ENCODE results near the gene ODR4. TPM values are rescaled to one million over a fixed set of nuclear protein-coding genes. Genes with fewer than 3 reads are reported as not detected.

The ODR4 gene
- polyA plus RNA-seq, 1 donor from 2014 or later: 32.6 TPM

- Histone ChIP-seq H3K9me2 (ENCODE audit: insufficient read depth, low read length) (no peaks in the 10 kb centered on the region), H3F3A (ENCODE audit: insufficient read depth, low read length, poor library complexity, severe bottlenecking) (no peaks in the 10 kb centered on the region), H3K4me3 (ENCODE audit: low read length) (peak overlapping the region; percentile 85), H2AFZ (ENCODE audit: low read depth, low read length) (peak overlapping the region; percentile 95), H3K27me3 (ENCODE audit: insufficient read depth, low read depth, low read length) (no peaks in the 10 kb centered on the region), H3K4me2 (ENCODE audit: low read length) (peak overlapping the region; percentile 57), H3K27ac (ENCODE audit: low read length) (peak overlapping the region; percentile 98), H3K36me3 (ENCODE audit: insufficient read depth, low read length) (no peaks in the 10 kb centered on the region), H3K9ac (ENCODE audit: low read length) (peak overlapping the region; percentile 95), H3K9me3 (ENCODE audit: low read length) (no peaks in the 10 kb centered on the region), H4K20me1 (ENCODE audit: insufficient read depth) (no peaks in the 10 kb centered on the region), H3K79me2 (replicated peaks; ENCODE audit: insufficient read depth, low read length) (peaks cover 59% of the 10 kb centered on the region)
- TF ChIP-seq CTCF (IDR thresholded peaks at IDR 0.05; ENCODE audit: poor library complexity, severe bottlenecking) (no peak), REST (IDR thresholded peaks at IDR 0.05; ENCODE audit: borderline replicate concordance) (no peak)
Observed at GRCh38 chr1:186375929-186376319, 286 bp downstream of the ODR4 start.

GRCh38 chr1:186386725-186387383 is 11.2 kb downstream of the ODR4 start:
- Histone ChIP-seq H3K27me3 (ENCODE audit: insufficient read depth, low read depth, low read length) (no peaks in the 10 kb centered on the region), H2AFZ (ENCODE audit: low read depth, low read length) (no peak overlapping the region), H3K9ac (ENCODE audit: low read length) (no peak overlapping the region), H3F3A (ENCODE audit: insufficient read depth, low read length, poor library complexity, severe bottlenecking) (no peaks in the 10 kb centered on the region), H4K20me1 (ENCODE audit: insufficient read depth) (no peaks in the 10 kb centered on the region), H3K4me2 (ENCODE audit: low read length) (no peak overlapping the region), H3K36me3 (ENCODE audit: insufficient read depth, low read length) (no peaks in the 10 kb centered on the region), H3K9me2 (ENCODE audit: insufficient read depth, low read length) (no peaks in the 10 kb centered on the region), H3K9me3 (ENCODE audit: low read length) (no peaks in the 10 kb centered on the region), H3K27ac (ENCODE audit: low read length) (no peak overlapping the region), H3K79me2 (replicated peaks; ENCODE audit: insufficient read depth, low read length) (no peaks in the 10 kb centered on the region), H3K4me3 (ENCODE audit: low read length) (no peak overlapping the region)
- TF ChIP-seq RAD21 (conservative IDR thresholded peaks at IDR 0.05): no peak
- TF ChIP-seq EZH2 (IDR thresholded peaks at IDR 0.05; ENCODE audit: borderline replicate concordance, insufficient read depth, low read length, poor library complexity, severe bottlenecking): no peak
- TF ChIP-seq REST (IDR thresholded peaks at IDR 0.05; ENCODE audit: borderline replicate concordance): no peak

Data from neural cell (in vitro differentiated cells).